ENCODE data around the gene SMYD2.
A peak's percentile ranks its signal among the peaks of the same experiment; 100 is the strongest.

DNA sequence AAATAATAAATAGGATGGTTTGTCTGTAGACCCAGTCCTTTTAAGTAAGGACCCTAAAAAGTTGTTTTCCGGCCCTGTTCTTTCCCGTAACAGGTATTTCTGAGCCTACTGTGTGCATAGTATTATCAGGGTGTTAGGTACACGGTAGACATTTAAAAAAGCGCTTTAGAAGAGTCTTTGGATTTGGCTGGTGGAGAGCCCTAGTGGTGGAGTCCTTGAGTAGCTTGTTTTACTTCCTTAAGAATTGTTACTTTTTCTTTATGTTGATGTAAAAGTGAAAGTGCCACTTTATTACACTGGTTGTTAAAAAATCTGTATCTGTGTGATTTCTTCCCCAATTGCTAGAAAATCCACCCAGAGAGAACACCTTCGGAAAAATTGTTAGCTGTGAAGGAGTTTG lies 36.8 kb downstream of the SMYD2 start:
- no peak for TF ChIP-seq REST (IDR thresholded peaks at IDR 0.05; ENCODE audit: low read depth, low read length)
- TF ChIP-seq, protein P1, sequence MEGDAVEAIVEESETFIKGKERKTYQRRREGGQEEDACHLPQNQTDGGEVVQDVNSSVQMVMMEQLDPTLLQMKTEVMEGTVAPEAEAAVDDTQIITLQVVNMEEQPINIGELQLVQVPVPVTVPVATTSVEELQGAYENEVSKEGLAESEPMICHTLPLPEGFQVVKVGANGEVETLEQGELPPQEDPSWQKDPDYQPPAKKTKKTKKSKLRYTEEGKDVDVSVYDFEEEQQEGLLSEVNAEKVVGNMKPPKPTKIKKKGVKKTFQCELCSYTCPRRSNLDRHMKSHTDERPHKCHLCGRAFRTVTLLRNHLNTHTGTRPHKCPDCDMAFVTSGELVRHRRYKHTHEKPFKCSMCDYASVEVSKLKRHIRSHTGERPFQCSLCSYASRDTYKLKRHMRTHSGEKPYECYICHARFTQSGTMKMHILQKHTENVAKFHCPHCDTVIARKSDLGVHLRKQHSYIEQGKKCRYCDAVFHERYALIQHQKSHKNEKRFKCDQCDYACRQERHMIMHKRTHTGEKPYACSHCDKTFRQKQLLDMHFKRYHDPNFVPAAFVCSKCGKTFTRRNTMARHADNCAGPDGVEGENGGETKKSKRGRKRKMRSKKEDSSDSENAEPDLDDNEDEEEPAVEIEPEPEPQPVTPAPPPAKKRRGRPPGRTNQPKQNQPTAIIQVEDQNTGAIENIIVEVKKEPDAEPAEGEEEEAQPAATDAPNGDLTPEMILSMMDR (IDR thresholded peaks at IDR 0.05 in 2 of 3, conservative IDR thresholded peaks at IDR 0.05 in 1 of 3; ENCODE audit: control insufficient read depth in 2 of 3, extremely low read depth in 1 of 3, insufficient read depth in 1 of 3, low read depth in 3 of 3, low read length in 3 of 3), result peak in 1 of 3 experiments; percentile 15; a peak in 1 of 6 replicates

Measured in GM12878 (cell line).